Stimulated activated naive CD8-positive, alpha-beta T cell treated with anti-CD3 and anti-CD28 coated beads, Interleukin-15, amount 100 ng/mL, for 72 hours (primary cell): ENCODE measurements around the gene JMJD8.
A peak's percentile ranks its signal among the peaks of the same experiment; 100 is the strongest.
"Not testable (repeated sequence)": the region's sequence is repeated elsewhere in the genome, so short reads cannot be mapped to it uniquely, and the experiment has no call there.

Experiments
- ATAC-seq: fragments of 150-1000 bp; cut with Tn5 transposase; 2 replicates; pipeline ENCODE4 v1.10.0; 2021; ENCODE audit warnings: mild to moderate bottlenecking, moderate library complexity
- DNase-seq, 2 donors: peaks; one replicate each; pipeline ENCODE4 v3.0.0; 2021 to 2022
- H3K27ac Mint-ChIP-seq, 2 donors: one replicate each; pipeline ENCODE4 v1.8.0; 2022; ENCODE audit warnings: mild to moderate bottlenecking in 2 of 2, mixed read lengths in 2 of 2, moderate library complexity in 2 of 2
- H3K27me3 Mint-ChIP-seq: one replicate; pipeline ENCODE4 v1.8.0; 2022; ENCODE audit warnings: mixed read lengths
- H3K4me1 Mint-ChIP-seq: one replicate; pipeline ENCODE4 v1.8.0; 2022; ENCODE audit warnings: mild to moderate bottlenecking, mixed read lengths
- H3K4me3 Mint-ChIP-seq, 2 donors: one replicate each; pipeline ENCODE4 v1.8.0; 2022; ENCODE audit warnings: mild to moderate bottlenecking in 2 of 2, mixed read lengths in 2 of 2, moderate library complexity in 1 of 2
- H3K9me3 Mint-ChIP-seq, 2 donors: one replicate each; pipeline ENCODE4 v1.8.0; 2022; ENCODE audit warnings: mixed read lengths in 2 of 2

Gene JMJD8

DNA sequence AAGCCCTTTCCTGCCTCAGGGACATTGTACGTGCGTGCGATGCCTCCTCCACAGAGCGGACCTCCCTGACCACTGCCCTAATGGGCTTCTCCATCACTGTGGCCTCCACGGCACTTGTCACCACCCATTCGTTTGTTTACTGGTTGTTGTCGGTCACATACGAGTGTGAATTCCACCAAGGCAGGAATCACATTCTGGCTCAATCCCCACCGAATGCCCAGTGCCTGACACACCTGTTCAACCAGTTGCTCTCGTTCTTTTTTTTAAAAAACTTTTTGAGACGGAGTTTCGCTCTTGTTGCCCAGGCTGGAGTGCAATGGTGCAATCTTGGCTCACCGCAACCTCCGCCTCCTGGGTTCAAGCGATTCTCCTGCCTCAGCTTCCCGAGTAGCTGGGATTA is 7.1 kb upstream of the JMJD8 start:
- ATAC-seq, H3K9me3 Mint-ChIP-seq, DNase-seq, H3K27ac Mint-ChIP-seq: not testable (repeated sequence)
- peaks cover 66% of the 10 kb centered on the region for H3K4me1 Mint-ChIP-seq
- peak overlapping the region; percentile 39 to 88 for H3K4me3 Mint-ChIP-seq
- H3K27me3 Mint-ChIP-seq = peaks cover 12% of the 10 kb centered on the region

DNA sequence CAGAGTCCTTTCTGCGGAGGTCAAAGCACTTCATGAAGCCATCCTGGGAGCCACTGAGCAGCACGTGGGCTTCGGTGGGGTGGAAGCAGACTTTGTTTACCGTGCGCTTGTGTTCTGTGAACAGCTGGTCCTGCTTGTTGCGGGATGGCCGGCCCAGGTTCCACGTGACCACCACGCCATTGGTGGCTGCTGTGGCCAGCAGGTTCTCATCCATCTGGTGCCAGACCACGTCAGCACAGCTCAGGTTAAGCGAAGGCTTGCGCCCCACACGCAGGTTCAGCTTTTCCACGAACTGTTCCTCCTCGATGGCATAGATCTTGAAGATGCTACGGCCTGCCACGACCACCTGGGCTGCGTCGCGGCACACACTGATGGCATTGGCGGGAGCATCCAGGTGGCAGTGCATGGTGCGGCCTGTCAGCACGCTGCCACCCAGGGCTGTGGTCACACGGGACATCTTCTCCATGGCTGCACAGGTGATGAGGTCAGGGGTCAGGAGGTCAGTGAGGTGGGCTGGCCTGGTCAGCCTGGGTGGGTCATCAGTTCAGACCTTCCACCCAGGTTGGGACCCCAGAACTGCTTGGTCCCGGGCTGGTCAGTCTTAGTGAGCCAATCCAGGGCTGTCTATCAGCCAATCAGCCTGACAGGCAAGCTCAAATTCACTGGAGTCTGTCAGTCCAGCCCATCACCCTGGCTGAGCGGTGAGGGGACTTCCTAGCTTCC is 5.2 kb upstream of the JMJD8 start:
- peaks cover 74% of the 10 kb centered on the region for H3K4me1 Mint-ChIP-seq
- H3K4me3 Mint-ChIP-seq = peak overlapping the region; percentile 88 to 94
- peaks cover 0 to 9% of the 10 kb centered on the region in 2 donors for H3K9me3 Mint-ChIP-seq
- DNase-seq (no peak), ATAC-seq (no peak)
- H3K27ac Mint-ChIP-seq = peak overlapping the region; percentile 91 to 96
- H3K27me3 Mint-ChIP-seq = peaks cover 12% of the 10 kb centered on the region

- no peak overlapping the region for H3K27ac Mint-ChIP-seq
- H3K9me3 Mint-ChIP-seq = peaks cover 0 to 9% of the 10 kb centered on the region in 2 donors
- ATAC-seq (no peak), DNase-seq (no peak)
- H3K4me1 Mint-ChIP-seq = peaks cover 77% of the 10 kb centered on the region
- H3K4me3 Mint-ChIP-seq = no peak overlapping the region
- H3K27me3 Mint-ChIP-seq = peaks cover under 1% of the 10 kb centered on the region
Observed at GRCh38 chr16:687499-687898, 3.4 kb upstream of the JMJD8 start.

GRCh38 chr16:686459-687260 is 2.5 kb upstream of the JMJD8 start:
- Mint-ChIP-seq H3K4me1 (peaks cover 85% of the 10 kb centered on the region), H3K27ac (no peak overlapping the region), H3K27me3 (no peaks in the 10 kb centered on the region), H3K9me3 (peaks cover 0 to 9% of the 10 kb centered on the region in 2 donors), H3K4me3 (no peak overlapping the region)
- DNase-seq (no peak), ATAC-seq (no peak)

DNA sequence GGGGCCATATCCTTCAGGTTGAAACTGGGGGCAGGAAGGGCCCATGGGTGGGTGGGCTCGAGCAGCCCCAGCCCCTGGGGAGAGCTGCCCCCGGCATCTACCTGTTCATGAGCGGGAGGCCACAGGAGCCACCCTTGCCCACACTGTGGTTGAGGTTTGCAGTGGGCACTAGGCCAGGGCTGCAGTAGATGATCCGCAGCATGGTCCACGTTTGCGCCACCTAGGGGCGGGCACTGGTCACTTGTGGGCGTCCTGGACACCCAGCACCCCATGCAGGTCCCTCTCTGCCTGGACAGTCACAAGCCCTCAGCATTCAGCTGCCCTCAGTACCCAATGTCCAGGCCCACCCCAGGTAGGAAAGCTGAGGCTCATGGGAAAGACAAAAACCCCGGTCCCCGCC is 1.8 kb upstream of the JMJD8 start:
- no peak for ATAC-seq
- Mint-ChIP-seq H3K4me1 (peaks cover 88% of the 10 kb centered on the region), H3K27me3 (no peaks in the 10 kb centered on the region), H3K9me3 (peaks cover 0 to 4% of the 10 kb centered on the region in 2 donors), H3K27ac (no peak overlapping the region), H3K4me3 (peak overlapping the region; percentile 29 to 42)
- DNase-seq = no peak

- DNase-seq = no peak
- ATAC-seq = no peak
- peaks cover 82% of the 10 kb centered on the region for H3K4me1 Mint-ChIP-seq
- no peaks in the 10 kb centered on the region for H3K9me3 Mint-ChIP-seq
- H3K4me3 Mint-ChIP-seq = no peak overlapping the region
- H3K27me3 Mint-ChIP-seq = no peaks in the 10 kb centered on the region
- H3K27ac Mint-ChIP-seq = no peak overlapping the region
Observed at GRCh38 chr16:684961-685696, 995 bp upstream of the JMJD8 start.

DNA sequence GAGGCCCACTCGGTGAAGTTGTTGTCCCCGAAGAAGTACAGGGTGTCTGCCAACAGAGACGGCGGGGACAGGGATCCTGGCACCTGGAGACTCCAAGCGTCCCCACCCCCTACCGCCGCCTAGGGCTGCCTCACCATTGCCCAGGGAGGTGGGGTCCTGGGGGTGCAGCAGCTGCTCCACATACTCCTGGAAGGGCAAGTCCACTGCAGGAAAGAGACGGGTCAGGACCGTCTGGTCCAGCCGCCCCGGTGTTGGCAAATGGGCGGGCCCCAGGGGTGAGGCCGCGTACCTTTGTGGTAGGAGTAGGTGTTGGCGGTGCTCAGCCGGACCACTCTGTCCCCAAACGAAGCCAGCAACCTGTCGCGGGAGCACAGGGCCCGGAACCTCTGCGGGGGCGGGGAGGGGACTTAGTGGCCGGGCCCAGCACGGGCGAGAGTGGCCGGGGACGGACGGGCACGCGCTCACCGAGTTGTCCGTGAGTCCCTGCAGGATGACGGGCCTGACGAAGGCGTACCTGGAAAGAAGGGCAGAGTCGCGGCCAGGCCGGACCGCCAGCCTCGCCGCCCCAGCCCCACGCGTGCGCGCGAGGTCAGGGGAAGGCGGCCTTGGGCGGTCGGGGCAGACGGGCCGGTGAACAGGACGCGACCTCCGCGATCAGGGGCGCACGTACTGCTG is 601 bp downstream of the JMJD8 start:
- Mint-ChIP-seq H3K4me1 (peaks cover 77% of the 10 kb centered on the region), H3K27me3 (no peaks in the 10 kb centered on the region), H3K4me3 (peak overlapping the region; percentile 76 to 90), H3K27ac (peak overlapping the region in 1 of 2 donors; percentile 82), H3K9me3 (no peaks in the 10 kb centered on the region)
- ATAC-seq = no peak
- DNase-seq = no peak

- Mint-ChIP-seq H3K27me3 (no peaks in the 10 kb centered on the region), H3K9me3 (no peaks in the 10 kb centered on the region), H3K27ac (peak overlapping the region in 1 of 2 donors; percentile 87), H3K4me1 (peaks cover 69% of the 10 kb centered on the region), H3K4me3 (peak overlapping the region; percentile 76 to 90)
- no peak for ATAC-seq
- no peak for DNase-seq
Observed at GRCh38 chr16:682493-683395, 1.4 kb downstream of the JMJD8 start.

DNA sequence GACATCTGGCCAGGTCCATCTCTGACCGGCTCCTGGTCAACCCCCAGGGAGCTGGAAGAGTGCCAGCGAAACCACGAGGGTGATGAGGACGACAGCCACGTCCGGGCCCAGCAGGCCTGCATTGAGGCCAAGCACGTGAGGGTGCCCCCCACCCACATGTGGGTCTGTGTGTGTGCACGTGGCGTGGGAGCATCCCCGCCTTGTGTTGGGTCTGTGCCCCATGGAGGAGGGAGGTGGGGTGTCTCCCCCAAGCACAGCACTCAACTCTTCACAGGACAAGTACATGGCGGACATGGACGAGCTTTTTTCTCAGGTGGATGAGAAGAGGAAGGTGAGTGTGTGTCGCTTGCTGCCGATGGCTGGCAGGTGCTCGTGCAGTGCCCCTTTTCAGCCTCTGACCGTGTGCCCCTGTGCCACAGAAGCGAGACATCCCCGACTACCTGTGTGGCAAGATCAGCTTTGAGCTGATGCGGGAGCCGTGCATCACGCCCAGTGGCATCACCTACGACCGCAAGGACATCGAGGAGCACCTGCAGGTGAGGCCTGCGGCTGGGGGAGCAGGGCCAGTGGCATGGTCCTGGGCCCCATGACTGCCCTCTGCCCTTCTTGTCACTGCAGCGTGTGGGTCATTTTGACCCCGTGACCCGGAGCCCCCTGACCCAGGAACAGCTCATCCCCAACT is 2.2 kb downstream of the JMJD8 start:
- DNase-seq (no peak), ATAC-seq (no peak)
- H3K9me3 Mint-ChIP-seq = no peaks in the 10 kb centered on the region
- peak overlapping the region; percentile 85 to 90 for H3K4me3 Mint-ChIP-seq
- H3K27ac Mint-ChIP-seq = no peak overlapping the region
- peaks cover 67% of the 10 kb centered on the region for H3K4me1 Mint-ChIP-seq
- peaks cover 6% of the 10 kb centered on the region for H3K27me3 Mint-ChIP-seq

GRCh38 chr16:680967-681745 is 3.0 kb downstream of the JMJD8 start:
- Mint-ChIP-seq H3K9me3 (no peaks in the 10 kb centered on the region), H3K4me1 (peaks cover 62% of the 10 kb centered on the region), H3K4me3 (peak overlapping the region; percentile 85 to 90), H3K27ac (no peak overlapping the region), H3K27me3 (peaks cover 10% of the 10 kb centered on the region)
- no peak for DNase-seq
- no peak for ATAC-seq

DNA sequence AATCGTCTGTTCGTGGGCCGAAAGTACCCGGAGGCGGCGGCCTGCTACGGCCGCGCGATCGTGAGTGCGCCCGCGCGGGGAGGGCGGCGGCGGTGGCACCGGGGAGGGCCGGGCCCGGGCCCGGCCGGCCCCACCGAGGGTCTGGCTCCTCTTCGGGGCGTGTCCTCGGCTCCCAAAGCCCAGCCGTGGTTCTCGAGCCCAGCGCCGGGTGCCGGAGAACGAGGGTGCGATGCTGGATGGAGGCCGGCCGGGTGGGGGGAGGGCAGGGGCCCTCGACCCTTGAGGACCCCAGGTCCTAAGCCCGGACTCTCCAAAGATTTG is 3.5 kb downstream of the JMJD8 start:
- peaks cover 10% of the 10 kb centered on the region for H3K27me3 Mint-ChIP-seq
- peak overlapping the region; percentile 85 to 90 for H3K4me3 Mint-ChIP-seq
- H3K4me1 Mint-ChIP-seq = peaks cover 57% of the 10 kb centered on the region
- no peak overlapping the region for H3K27ac Mint-ChIP-seq
- H3K9me3 Mint-ChIP-seq = no peaks in the 10 kb centered on the region
- no peak for ATAC-seq
- no peak for DNase-seq

DNA sequence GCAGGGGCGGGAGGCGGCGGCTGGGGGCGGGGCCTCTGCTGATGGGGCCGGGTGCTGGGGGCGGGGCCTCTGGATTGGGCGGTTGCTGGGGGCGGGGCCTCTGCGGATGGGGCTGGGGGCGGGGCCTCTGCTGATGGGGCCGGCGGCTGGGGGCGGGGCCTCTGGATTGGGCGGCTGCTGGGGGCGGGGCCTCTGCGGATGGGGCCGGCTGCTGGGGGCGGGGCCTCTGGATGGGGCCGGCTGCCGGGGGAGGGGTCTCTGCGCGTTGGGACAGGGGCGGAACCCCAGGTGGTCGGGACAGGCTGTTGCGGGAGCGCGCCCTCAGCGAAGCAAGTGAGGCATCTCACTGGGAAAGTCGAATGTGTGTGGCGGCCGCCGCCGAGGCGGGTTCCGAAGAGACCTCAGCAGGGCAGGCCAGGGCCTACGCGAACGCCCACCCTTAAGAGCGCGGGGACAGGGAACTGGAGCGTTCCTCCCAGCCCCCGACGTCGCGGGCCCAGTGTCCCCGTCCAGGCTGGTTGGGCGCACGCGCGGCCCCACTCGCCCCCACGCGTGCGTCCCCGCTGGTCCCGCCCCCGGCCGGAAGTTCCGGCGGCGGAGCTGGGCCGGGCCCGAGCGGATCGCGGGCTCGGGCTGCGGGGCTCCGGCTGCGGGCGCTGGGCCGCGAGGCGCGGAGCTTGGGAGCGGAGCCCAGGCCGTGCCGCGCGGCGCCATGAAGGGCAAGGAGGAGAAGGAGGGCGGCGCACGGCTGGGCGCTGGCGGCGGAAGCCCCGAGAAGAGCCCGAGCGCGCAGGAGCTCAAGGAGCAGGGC is 4.1 kb downstream of the JMJD8 start, which contains the start of gene STUB1:
TSS of gene STUB1 (plus strand) at position 597 of the 811 bp plus-strand sequence. CDS start at position 713, 116 bp downstream.
- peaks cover 15% of the 10 kb centered on the region for H3K27me3 Mint-ChIP-seq
- peaks cover 56% of the 10 kb centered on the region for H3K4me1 Mint-ChIP-seq
- peak within 1 kb of the TSS in 1 of 2 donors; percentile 75 for H3K27ac Mint-ChIP-seq
- H3K4me3 Mint-ChIP-seq = peak within 1 kb of the TSS; percentile 86 to 90
- DNase-seq (peak; percentile 89 to 91), ATAC-seq (peak; percentile 56)
- H3K9me3 Mint-ChIP-seq = no peaks in the 10 kb centered on the region
